ENCODE results near the gene PLXDC1. TPM values are rescaled to one million over a fixed set of nuclear protein-coding genes. Genes with fewer than 3 reads are reported as not detected.

The PLXDC1 gene
- total and polyA plus RNA-seq, 2 of the 13 experiments (the other 11 are each of a cell fraction or from before 2014, with no cell fraction given), result not detected

DNA sequence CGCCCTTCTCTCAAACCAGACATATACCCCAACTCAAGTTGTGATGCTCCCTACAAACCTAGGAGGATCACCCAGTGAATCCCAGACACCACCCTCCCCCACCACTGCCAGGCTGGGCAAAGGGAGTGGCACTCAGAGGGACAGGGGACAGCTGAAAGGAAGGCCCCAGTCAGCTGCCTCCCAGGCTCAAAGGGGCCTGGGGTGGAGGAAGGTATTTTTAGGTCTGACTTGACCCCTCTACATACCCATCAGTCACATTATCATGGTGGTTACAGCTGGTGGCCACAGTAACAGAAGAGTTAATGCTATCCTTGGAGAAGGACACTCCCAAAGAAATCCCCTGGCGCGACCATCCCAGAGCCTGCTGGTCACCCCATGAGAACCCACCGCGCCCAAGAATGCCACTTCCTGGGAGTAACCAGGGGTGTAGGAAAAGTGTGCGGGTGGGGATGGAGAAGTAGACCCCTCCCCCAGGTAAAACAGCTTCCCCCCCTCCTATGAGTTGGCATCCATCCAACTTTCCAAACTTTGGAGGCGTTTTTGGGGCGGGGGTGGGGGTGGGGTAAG lies 44.9 kb upstream of the PLXDC1 start (continued):
- TF ChIP-seq, protein P1, sequence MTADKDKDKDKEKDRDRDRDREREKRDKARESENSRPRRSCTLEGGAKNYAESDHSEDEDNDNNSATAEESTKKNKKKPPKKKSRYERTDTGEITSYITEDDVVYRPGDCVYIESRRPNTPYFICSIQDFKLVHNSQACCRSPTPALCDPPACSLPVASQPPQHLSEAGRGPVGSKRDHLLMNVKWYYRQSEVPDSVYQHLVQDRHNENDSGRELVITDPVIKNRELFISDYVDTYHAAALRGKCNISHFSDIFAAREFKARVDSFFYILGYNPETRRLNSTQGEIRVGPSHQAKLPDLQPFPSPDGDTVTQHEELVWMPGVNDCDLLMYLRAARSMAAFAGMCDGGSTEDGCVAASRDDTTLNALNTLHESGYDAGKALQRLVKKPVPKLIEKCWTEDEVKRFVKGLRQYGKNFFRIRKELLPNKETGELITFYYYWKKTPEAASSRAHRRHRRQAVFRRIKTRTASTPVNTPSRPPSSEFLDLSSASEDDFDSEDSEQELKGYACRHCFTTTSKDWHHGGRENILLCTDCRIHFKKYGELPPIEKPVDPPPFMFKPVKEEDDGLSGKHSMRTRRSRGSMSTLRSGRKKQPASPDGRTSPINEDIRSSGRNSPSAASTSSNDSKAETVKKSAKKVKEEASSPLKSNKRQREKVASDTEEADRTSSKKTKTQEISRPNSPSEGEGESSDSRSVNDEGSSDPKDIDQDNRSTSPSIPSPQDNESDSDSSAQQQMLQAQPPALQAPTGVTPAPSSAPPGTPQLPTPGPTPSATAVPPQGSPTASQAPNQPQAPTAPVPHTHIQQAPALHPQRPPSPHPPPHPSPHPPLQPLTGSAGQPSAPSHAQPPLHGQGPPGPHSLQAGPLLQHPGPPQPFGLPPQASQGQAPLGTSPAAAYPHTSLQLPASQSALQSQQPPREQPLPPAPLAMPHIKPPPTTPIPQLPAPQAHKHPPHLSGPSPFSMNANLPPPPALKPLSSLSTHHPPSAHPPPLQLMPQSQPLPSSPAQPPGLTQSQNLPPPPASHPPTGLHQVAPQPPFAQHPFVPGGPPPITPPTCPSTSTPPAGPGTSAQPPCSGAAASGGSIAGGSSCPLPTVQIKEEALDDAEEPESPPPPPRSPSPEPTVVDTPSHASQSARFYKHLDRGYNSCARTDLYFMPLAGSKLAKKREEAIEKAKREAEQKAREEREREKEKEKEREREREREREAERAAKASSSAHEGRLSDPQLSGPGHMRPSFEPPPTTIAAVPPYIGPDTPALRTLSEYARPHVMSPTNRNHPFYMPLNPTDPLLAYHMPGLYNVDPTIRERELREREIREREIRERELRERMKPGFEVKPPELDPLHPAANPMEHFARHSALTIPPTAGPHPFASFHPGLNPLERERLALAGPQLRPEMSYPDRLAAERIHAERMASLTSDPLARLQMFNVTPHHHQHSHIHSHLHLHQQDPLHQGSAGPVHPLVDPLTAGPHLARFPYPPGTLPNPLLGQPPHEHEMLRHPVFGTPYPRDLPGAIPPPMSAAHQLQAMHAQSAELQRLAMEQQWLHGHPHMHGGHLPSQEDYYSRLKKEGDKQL (CRISPR knock-in tag; IDR thresholded peaks at IDR 0.05; ENCODE audit: low read depth), result no peak
- TF ChIP-seq ZNF549 (CRISPR knock-in tag; IDR thresholded peaks at IDR 0.05) (no peak), ZNF225 (CRISPR knock-in tag; IDR thresholded peaks at IDR 0.05) (no peak)
- TF ChIP-seq, protein P2, sequence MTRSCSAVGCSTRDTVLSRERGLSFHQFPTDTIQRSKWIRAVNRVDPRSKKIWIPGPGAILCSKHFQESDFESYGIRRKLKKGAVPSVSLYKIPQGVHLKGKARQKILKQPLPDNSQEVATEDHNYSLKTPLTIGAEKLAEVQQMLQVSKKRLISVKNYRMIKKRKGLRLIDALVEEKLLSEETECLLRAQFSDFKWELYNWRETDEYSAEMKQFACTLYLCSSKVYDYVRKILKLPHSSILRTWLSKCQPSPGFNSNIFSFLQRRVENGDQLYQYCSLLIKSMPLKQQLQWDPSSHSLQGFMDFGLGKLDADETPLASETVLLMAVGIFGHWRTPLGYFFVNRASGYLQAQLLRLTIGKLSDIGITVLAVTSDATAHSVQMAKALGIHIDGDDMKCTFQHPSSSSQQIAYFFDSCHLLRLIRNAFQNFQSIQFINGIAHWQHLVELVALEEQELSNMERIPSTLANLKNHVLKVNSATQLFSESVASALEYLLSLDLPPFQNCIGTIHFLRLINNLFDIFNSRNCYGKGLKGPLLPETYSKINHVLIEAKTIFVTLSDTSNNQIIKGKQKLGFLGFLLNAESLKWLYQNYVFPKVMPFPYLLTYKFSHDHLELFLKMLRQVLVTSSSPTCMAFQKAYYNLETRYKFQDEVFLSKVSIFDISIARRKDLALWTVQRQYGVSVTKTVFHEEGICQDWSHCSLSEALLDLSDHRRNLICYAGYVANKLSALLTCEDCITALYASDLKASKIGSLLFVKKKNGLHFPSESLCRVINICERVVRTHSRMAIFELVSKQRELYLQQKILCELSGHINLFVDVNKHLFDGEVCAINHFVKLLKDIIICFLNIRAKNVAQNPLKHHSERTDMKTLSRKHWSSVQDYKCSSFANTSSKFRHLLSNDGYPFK (CRISPR knock-in tag; IDR thresholded peaks at IDR 0.05; ENCODE audit: borderline replicate concordance), result no peak
